Lung (tissue), 12 donors: ENCODE results near the gene PLCH1. TPM values are rescaled to one million over a fixed set of nuclear protein-coding genes. Genes with fewer than 3 reads are reported as not detected.

Experiments used
- ATAC-seq: fragments of 200-7000 bp; cut with Tn5 transposase; one replicate; pipeline ENCODE4 v1.9.1; 2020; ENCODE audit warnings: moderate number of reproducible peaks; ENCODE audit not compliant: insufficient read depth, low FRiP score
- DNase-seq, 3 donors: peaks; one replicate each; pipeline ENCODE4 v3.0.0-alpha.2; 2013 to 2017
- H3K27ac ChIP-seq, 2 donors: one replicate each; pipeline ENCODE4 v1.5.1; 2013; ENCODE audit warnings: mild to moderate bottlenecking in 2 of 2, moderate library complexity in 2 of 2, control low read depth in 1 of 2, inconsistent platforms in 1 of 2, low read depth in 1 of 2, low read length in 1 of 2
- H3K27me3 ChIP-seq, 3 donors: one replicate each; pipeline ENCODE4 v1.5.1; 2013; ENCODE audit warnings: low read length in 2 of 3; ENCODE audit not compliant: control insufficient read depth in 3 of 3, insufficient read depth in 3 of 3
- H3K36me3 ChIP-seq, 4 donors: one replicate each; pipeline ENCODE4 v1.5.1; 2013; ENCODE audit warnings: low read length in 4 of 4, mild to moderate bottlenecking in 1 of 4, moderate library complexity in 1 of 4; ENCODE audit not compliant: control insufficient read depth in 4 of 4, insufficient read depth in 4 of 4
- H3K4me1 ChIP-seq, 5 donors: one replicate each; pipeline ENCODE4 v1.5.1; 2013; ENCODE audit warnings: low read length in 5 of 5, mild to moderate bottlenecking in 2 of 5, moderate library complexity in 1 of 5; ENCODE audit not compliant: control insufficient read depth in 5 of 5, insufficient read depth in 5 of 5
- H3K4me3 ChIP-seq: one replicate; pipeline ENCODE4 v1.5.1; 2013; ENCODE audit warnings: mild to moderate bottlenecking, control low read depth, moderate library complexity
- H3K9ac ChIP-seq, 2 donors: one replicate each; pipeline ENCODE4 v1.5.1; 2013; ENCODE audit warnings: low read length in 2 of 2, control low read depth in 1 of 2; ENCODE audit not compliant: insufficient read depth in 1 of 2
- H3K9me3 ChIP-seq, 4 donors: one replicate each; pipeline ENCODE4 v1.5.1; 2013; ENCODE audit warnings: low read length in 3 of 4, mild to moderate bottlenecking in 1 of 4, moderate library complexity in 1 of 4; ENCODE audit not compliant: control insufficient read depth in 4 of 4, insufficient read depth in 3 of 4
- CTCF ChIP-seq: IDR thresholded peaks from 2 replicates; pipeline ENCODE4 v1.5.1; 2012; ENCODE audit warnings: mild to moderate bottlenecking; ENCODE audit errors: control extremely low read depth, extremely low read depth
- WGBS, 2 donors: extraction: QIAGEN DNeasy Blood & Tissue Kit; methylation state at CpG; one replicate each; pipeline ENCODE4 v1.1.7; 2013; 5-methylcytosine and 5-hydroxymethylcytosine counted together
- polyA plus RNA-seq, 2 donors: library from polyadenylated mRNA; stranded (reverse); fragments of 200-250 nt; gene quantifications; one replicate each; pipeline ENCODE4 v1.2.1, GENCODE V29; 2013
- total RNA-seq, 2 donors: library from RNA; depleted of rRNA in 1 of 2; stranded (reverse); fragments of >200 nt in 1 of 2; gene quantifications; one replicate each; pipeline ENCODE4 v1.2.1, GENCODE V29; 2014 to 2021
- donor health status: control.
- donor health status: control.
- donor health status: Bipolar disorder and iron deficiency.
- donor health status: healthy.
- donor health status: DM: yes; HTN: yes; CAD: no.

PLCH1 gene
- total and polyA plus RNA-seq, 4 donors = 2.5 to 22.8 (median 9.1) TPM

- H3K4me1 ChIP-seq = peaks cover 0 to 31% (median 3%) of the 10 kb centered on the region in 5 donors
- DNase-seq (no peak), ATAC-seq (no peak)
- H3K9ac ChIP-seq = no peak overlapping the region
- TF ChIP-seq CTCF = no peak
- no peaks in the 10 kb centered on the region for H3K36me3 ChIP-seq
- H3K27ac ChIP-seq = no peak overlapping the region
- peaks cover 2 to 41% (median 27%) of the 10 kb centered on the region in 3 donors for H3K27me3 ChIP-seq
- H3K4me3 ChIP-seq = no peak overlapping the region
- H3K9me3 ChIP-seq = no peaks in the 10 kb centered on the region
Observed at GRCh38 chr3:155741603-155742002, 3.3 kb downstream of the PLCH1 start.

GRCh38 chr3:155741101-155741500 is 3.8 kb downstream of the PLCH1 start:
- H3K9me3 ChIP-seq = no peaks in the 10 kb centered on the region
- H3K9ac ChIP-seq = no peak overlapping the region
- H3K27me3 ChIP-seq = peaks cover 2 to 36% (median 26%) of the 10 kb centered on the region in 3 donors
- WGBS, 2 donors = 60 to 82% methylated on average over 3 of the region's 3 CpGs
- no peak for ATAC-seq
- no peak overlapping the region for H3K4me3 ChIP-seq
- H3K27ac ChIP-seq = no peak overlapping the region
- no peaks in the 10 kb centered on the region for H3K36me3 ChIP-seq
- no peak for TF ChIP-seq CTCF
- DNase-seq = no peak
- peaks cover 0 to 29% (median 3%) of the 10 kb centered on the region in 5 donors for H3K4me1 ChIP-seq

- H3K27ac ChIP-seq = peak overlapping the region in 1 of 2 donors; percentile 57
- H3K9ac ChIP-seq = no peak overlapping the region
- 28 to 46% methylated on average over 5 of the region's 5 CpGs for WGBS, 2 donors
- no peaks in the 10 kb centered on the region for H3K9me3 ChIP-seq
- ATAC-seq = no peak
- H3K4me1 ChIP-seq = peaks cover 0 to 10% (median 2%) of the 10 kb centered on the region in 5 donors
- no peak for TF ChIP-seq CTCF
- no peaks in the 10 kb centered on the region for H3K36me3 ChIP-seq
- H3K4me3 ChIP-seq = no peak overlapping the region
- DNase-seq = peak in 2 of 3 donors; percentile 37 to 51
- H3K27me3 ChIP-seq = peaks cover 2 to 22% (median 16%) of the 10 kb centered on the region in 3 donors
Observed at GRCh38 chr3:155739154-155739553, 5.7 kb downstream of the PLCH1 start.

- Histone ChIP-seq H3K9me3 (no peaks in the 10 kb centered on the region), H3K4me3 (no peak overlapping the region), H3K27ac (peak overlapping the region in 1 of 2 donors; percentile 57), H3K27me3 (peaks cover 2 to 17% (median 13%) of the 10 kb centered on the region in 3 donors), H3K9ac (no peak overlapping the region), H3K4me1 (peaks cover 0 to 5% (median 2%) of the 10 kb centered on the region in 5 donors), H3K36me3 (no peaks in the 10 kb centered on the region)
- TF ChIP-seq CTCF = no peak
- WGBS, 2 donors = 76 to 87% methylated on average over 13 of the region's 13 CpGs
- ATAC-seq (no peak), DNase-seq (no peak)
Observed at GRCh38 chr3:155738580-155739076, 6.2 kb downstream of the PLCH1 start.
